ENCODE results near the gene CENPX.

Gene CENPX

GRCh38 chr17:82063424-82064415, 41.0 kb upstream of the CENPX start:
- in situ Hi-C loops (cut with MboI; ENCODE audit: low sequenced_read_pairs, unreplicated experiment) = no loop called here
- no peak for TF ChIP-seq CTCF (IDR thresholded peaks at IDR 0.05; ENCODE audit: borderline replicate concordance, control extremely low read depth, extremely low read depth, insufficient read depth, missing control alignments)
- no peak for DNase-seq (ENCODE audit: low spot score)

- no peak for TF ChIP-seq CTCF (IDR thresholded peaks at IDR 0.05; ENCODE audit: borderline replicate concordance, control extremely low read depth, extremely low read depth, insufficient read depth, missing control alignments)
- no peak for DNase-seq (ENCODE audit: low spot score)
- in situ Hi-C loops (cut with MboI; ENCODE audit: low sequenced_read_pairs, unreplicated experiment) = no loop called here
Observed at GRCh38 chr17:82062984-82063368, 40.3 kb upstream of the CENPX start.

- TF ChIP-seq CTCF (IDR thresholded peaks at IDR 0.05; ENCODE audit: borderline replicate concordance, control extremely low read depth, extremely low read depth, insufficient read depth, missing control alignments) = no peak
- no peak for DNase-seq (ENCODE audit: low spot score)
- in situ Hi-C loops (cut with MboI; ENCODE audit: low sequenced_read_pairs, unreplicated experiment) = no loop called here
Observed at GRCh38 chr17:82062076-82062983, 39.7 kb upstream of the CENPX start.

- no peak for TF ChIP-seq CTCF (IDR thresholded peaks at IDR 0.05; ENCODE audit: borderline replicate concordance, control extremely low read depth, extremely low read depth, insufficient read depth, missing control alignments)
- in situ Hi-C loops (cut with MboI; ENCODE audit: low sequenced_read_pairs, unreplicated experiment) = no loop called here
- DNase-seq (ENCODE audit: low spot score) = no peak
Observed at GRCh38 chr17:82061047-82061925, 38.6 kb upstream of the CENPX start.

- in situ Hi-C loops (cut with MboI; ENCODE audit: low sequenced_read_pairs, unreplicated experiment) = no loop called here
- no peak for DNase-seq (ENCODE audit: low spot score)
- no peak for TF ChIP-seq CTCF (IDR thresholded peaks at IDR 0.05; ENCODE audit: borderline replicate concordance, control extremely low read depth, extremely low read depth, insufficient read depth, missing control alignments)
Observed at GRCh38 chr17:82060614-82061013, 37.9 kb upstream of the CENPX start.

GRCh38 chr17:82060001-82060380, 37.3 kb upstream of the CENPX start:
- in situ Hi-C loops (cut with MboI; ENCODE audit: low sequenced_read_pairs, unreplicated experiment) = no loop called here
- no peak for DNase-seq (ENCODE audit: low spot score)
- no peak for TF ChIP-seq CTCF (IDR thresholded peaks at IDR 0.05; ENCODE audit: borderline replicate concordance, control extremely low read depth, extremely low read depth, insufficient read depth, missing control alignments)

Data from GM13976 (cell line).